DMS53 (cell line): ENCODE data around the gene RFXANK.
"Not testable (repeated sequence)": the region's sequence is repeated elsewhere in the genome, so short reads cannot be mapped to it uniquely, and the experiment has no call there.

ENCODE experiments used
- DNase-seq: peaks from one replicate; lab custom pipeline; 2025; lab: John Stamatoyannopoulos, UW

Gene RFXANK

GRCh38 chr19:19170053-19170872 is 21.8 kb upstream of the RFXANK start, which contains the start of gene MEF2B:
TSS of gene MEF2B (minus strand) at chr19:19170263. CDS start at chr19:19150735, 19,528 bp downstream.
- peak; percentile 89 for DNase-seq

DNA sequence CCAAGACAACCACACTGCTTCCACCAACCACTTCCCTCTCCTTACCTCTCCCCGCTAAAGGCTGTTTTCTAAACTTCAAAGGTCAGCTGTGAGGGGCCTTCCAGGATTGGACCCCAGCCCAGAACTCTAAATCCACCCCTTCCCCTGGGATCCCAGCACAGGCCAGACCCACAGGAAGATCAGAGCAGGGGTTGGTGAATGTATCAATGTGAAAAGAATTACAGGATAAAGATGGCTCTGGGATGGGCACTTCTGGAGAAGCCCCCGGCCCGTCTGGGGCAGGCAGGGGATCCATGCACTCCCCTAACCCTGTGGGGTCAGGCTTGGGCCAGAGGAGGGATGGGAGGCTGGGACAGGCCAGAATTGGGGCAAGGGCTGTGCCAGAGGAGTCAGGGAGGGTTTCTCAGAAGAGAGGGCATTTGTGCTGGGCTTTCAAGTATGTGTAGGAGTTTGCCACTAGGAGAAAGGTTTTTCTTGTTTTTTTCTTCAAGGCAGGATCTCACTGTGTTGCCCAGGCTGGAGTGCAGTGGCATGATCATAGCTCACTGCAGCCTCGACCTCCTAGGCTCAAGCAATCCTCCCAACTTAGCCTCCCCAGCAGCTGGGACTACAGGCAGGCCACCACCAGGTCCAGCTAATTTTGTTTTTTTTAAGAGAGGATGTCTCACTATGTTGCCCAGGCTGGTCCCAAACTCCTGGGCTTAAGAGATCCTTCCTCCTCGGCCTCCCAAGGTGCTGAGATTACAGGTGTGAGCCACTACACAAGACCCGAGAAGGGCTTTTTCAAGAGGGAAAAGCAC is 21.0 kb upstream of the RFXANK start:
- DNase-seq, result no peak

DNA sequence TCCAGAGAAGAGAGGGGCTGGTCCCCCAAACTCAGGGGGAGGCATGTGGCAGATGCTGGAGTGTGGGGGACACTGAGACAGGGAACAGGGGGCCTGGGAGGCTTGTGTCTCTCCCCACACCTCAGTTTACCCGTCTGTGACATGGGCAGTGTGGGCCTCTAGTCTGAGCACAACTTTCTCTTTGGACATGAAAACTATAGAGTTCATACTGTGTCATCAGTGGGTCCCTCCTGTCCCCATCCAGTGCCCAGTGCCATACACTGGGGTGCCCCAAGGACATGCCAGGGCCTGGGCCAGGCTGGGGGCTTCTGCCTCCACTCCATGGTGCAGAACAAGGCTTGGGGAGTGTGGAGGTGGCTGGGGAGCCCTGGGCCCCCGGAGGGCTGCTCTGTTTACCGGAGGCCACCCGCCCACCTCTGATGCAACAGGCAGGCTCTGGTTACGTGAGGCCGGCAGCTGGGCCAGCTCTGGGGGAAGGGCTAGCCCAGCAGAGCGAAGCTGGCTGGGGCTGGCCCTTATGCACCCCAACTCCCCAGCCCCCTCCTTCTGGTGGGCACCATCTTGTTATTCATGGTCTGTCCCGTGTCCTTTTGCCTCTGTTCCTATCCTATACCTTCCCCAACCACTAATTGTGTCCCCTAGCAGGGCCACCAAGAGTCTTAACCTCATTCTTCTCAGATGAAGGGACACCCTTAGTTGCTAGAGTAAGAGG is 20.1 kb upstream of the RFXANK start:
- no peak for DNase-seq

DNA sequence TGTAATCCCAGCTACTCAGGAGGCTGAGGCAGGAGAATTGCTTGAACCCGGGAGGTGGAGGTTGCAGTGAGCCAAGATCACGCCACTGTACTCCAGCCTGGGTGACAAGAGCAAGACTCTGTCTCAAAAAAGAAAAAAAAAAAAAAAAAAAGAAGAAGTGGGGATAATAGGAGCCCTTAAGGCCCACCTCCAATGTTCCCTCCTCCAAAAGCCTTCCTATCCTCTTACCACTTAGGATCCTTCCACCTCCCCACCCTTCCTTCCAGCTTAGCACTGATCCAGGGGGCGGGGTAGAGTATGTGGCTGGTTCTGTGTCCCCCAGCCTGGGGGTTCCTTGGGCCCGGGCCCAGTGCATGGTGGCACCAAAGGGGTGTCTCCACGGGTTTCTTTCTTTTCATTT is 18.8 kb upstream of the RFXANK start:
- DNase-seq, result not testable (repeated sequence)

DNA sequence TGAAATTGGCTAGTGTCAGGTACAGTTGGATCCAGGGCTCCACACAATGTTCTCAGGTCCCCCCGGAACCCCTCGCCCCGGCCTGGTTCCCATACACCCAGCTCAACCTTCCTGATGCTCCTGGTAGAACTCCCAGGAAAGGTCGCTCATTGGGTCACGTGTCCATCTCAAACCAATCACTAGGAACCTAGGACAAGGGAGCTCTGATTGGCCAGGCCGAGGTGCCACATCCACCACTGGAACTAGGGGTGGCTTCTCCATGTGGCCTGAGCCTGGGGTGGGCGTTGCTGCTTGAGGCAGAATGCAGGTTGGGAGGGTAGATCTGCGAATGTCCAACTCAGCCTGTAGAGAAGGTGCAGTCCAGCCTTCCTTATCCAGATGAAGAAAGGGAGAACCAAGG is 15.1 kb upstream of the RFXANK start:
- DNase-seq, result no peak

DNA sequence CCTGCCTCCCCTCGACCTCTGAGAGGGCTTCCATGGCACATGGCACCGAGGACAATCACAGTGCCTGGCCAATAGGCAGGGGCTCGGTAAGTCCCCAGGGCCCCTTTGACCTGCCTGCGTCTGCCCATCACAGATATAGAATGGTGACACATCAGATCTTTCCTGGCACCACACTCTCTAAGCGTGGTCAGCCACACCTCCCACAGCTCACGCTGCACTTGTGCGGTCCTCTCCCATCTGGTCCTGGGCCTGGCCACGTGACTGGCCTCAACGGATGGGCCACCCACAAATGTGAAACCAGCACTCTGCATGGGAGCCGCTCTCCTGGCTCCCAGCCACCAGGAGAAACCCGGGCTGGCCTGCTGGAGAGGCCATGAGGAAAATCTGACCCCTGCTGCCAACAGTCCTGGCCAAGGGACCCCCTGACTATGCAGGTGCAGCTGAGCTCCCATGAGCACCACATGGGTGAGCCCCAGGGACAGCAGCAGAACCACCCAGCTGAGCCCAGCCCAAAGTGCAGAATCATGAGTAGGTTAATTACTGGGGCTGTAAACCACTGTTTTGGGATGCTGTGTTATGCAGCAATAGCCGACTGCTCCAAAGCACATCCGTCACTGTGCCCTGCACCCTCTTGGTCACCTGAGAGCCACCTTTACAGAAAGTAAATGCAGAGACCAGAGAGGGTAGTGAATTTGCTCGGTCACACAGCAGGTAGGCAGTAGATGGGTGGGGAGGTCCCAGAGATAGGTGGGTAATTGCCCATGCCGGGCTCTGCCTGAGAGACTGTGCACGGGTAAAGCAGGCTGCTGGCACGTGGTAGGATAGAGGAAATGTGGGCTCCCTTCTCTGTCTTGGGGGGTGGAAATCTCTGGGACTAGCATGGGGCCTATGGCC is 12.3 kb upstream of the RFXANK start:
- DNase-seq, result no peak

- DNase-seq, result no peak
These were observed 10.5 kb upstream of the RFXANK start for GRCh38 chr19:19181488-19181998.

GRCh38 chr19:19185853-19186740 is 6.0 kb upstream of the RFXANK start:
- DNase-seq, result peak; percentile 80

- DNase-seq, result no peak
These were observed 5.3 kb upstream of the RFXANK start for GRCh38 chr19:19186742-19187141.

DNA sequence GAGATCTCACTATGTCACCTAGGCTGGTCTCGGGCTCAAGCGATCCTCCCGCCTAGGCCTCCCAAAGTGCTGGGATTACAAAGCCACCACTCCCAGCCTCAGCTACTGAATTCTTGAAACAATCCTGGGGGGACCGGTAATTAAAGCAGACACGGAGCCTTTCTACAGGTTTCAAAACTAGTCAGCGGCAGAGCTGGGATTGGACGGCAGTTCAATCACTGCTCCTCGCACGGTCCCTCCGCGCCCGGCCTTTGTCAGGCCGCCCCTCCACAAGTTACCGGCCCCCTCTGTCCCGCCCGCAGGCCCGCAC is 335 bp upstream of the RFXANK start:
- no peak for DNase-seq

DNA sequence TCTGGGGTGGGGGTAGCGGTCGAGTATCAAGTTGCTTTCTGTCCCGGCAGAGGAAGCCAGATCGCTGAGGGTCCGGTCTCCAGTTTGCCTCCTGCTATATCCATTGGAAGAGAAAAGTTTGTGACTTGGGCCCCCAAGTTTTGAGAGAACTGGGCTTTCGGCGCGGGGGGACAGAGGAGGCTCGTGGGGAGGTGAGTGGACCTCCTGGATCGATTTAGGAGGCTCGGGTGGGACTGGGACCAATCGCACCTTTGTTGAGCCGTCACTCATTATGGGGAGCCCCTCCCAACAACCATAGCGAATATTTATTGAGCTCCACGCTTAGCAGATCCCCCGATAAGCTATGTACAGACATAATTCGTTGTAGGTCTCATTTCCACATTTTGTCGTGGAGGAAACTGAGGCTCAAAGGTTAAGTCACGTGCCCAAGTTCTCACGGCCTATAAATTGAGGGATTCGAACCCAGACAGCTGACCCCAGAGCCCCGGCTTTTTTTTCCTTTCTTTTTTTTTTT is 909 bp downstream of the RFXANK start:
- DNase-seq, result no peak

DNA sequence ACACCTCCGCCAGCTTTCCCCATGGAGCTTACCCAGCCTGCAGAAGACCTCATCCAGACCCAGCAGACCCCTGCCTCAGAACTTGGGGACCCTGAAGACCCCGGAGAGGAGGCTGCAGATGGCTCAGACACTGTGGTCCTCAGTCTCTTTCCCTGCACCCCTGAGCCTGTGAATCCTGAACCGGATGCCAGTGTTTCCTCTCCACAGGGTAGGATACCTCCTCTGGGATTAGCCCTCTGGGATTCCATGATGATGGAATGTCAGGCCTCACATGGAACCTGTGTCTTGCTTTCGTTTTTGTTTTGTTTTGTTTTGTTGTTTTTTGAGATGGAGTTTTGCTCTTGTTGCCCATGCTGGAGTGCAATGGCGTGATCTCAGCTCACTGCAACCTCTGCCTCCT is 1.9 kb downstream of the RFXANK start:
- no peak for DNase-seq

DNA sequence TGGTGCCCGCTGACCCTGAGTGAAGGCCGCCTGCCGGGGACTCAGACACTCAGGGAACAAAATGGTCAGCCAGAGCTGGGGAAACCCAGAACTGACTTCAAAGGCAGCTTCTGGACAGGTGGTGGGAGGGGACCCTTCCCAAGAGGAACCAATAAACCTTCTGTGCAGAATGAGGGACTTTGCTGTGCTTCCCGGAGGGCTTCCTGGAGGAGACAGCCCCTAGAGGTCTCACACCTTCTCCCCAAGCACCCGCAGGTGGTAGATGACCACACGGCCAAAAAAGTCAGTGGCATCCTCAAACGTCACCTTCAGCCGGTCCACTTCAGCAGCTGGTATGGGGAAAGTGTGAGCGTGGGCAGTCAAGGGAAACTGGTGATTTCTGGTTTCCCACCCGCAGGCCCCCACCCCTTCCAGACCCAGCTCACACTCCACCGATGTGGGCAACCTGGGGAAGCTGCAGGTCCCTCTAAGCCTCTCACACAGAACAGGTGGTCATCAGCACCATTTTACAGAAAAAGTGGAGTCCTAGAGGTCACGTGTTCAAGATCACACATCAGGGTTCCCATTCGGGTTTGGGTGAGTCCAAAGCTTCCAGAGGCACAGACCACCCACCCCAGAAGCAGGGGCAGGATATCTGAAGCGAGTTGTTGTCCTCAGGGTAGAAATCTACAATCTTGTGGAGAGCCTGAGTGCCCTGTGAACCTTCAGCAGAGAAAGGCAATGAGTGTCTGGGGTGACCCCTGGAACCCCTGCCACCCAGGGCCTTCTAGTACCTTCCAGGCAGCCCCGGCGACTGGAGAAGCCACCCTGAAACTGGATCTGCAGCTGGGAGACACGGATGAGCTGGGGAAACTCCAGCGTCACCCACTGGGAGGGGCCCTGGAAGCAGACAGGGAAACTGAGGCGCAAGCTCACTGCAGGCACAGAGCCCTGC is 9.9 kb downstream of the RFXANK start:
- DNase-seq, result no peak

- peak; percentile 48 for DNase-seq
These were observed 10.6 kb downstream of the RFXANK start for GRCh38 chr19:19202707-19203011.

DNA sequence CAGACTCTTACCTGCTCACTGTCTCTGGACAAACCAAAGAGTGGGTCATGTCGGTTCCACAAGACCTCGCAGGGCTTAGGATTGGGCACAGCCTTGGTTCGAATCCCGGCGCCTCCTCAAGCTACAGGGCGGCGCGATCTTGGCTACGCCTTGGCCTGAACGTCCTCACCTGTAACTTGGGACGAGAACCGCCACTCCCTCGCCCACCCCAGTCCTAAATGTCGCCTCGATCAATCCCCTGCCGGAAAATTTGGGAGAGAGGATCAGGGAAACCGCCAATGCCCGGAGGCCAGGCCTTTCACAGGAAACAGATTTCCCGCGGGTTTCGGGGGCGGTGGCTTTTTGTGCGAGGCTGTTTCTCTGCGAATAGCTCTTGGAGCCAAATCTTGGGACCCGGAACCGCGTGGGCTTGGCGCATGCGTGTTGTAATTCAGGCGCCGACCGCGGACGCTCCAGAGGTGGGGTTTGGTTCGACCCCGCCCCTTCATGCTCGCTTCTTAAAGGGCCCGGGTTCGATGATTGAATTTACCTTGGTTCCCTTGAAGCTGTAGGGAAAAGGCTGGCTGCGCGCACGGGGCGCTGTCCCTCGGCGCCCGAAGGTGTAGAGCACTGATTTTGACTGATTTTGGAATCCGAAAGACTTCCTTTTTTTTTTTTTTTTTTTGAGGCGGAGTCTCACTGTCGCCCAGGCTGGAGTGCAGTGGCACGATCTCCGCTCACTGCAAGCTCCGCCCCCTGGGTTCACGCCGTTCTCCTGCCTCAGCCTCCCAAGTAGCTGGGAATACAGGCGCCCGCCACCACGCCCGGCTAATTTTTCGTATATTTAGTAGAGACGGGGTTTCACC is 11.2 kb downstream of the RFXANK start, which contains the start of gene NR2C2AP:
TSS of gene NR2C2AP (minus strand) at position 403 of the 845 bp plus-strand sequence. CDS start at position 49, 354 bp downstream.
- peak; percentile 91 for DNase-seq

DNA sequence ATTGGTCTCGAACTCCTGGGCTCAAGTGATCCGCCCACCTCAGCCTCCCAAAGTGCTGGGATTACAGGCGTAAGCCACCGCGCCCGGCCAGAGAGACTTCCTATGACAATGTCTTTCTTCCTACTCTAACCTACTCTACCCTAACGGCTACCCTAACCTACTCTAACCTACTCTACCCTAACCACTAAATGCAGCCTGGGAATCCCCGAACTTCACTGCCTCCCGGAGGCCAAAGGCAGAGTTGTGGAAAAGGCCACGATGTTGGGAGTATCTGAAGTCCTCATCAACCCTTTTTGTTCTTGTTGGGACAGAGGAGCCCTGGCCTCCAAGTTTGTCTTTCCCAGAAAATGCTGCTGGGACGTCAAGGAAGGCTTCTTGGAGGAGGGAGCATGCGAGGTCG is 12.1 kb downstream of the RFXANK start:
- no peak for DNase-seq

DNA sequence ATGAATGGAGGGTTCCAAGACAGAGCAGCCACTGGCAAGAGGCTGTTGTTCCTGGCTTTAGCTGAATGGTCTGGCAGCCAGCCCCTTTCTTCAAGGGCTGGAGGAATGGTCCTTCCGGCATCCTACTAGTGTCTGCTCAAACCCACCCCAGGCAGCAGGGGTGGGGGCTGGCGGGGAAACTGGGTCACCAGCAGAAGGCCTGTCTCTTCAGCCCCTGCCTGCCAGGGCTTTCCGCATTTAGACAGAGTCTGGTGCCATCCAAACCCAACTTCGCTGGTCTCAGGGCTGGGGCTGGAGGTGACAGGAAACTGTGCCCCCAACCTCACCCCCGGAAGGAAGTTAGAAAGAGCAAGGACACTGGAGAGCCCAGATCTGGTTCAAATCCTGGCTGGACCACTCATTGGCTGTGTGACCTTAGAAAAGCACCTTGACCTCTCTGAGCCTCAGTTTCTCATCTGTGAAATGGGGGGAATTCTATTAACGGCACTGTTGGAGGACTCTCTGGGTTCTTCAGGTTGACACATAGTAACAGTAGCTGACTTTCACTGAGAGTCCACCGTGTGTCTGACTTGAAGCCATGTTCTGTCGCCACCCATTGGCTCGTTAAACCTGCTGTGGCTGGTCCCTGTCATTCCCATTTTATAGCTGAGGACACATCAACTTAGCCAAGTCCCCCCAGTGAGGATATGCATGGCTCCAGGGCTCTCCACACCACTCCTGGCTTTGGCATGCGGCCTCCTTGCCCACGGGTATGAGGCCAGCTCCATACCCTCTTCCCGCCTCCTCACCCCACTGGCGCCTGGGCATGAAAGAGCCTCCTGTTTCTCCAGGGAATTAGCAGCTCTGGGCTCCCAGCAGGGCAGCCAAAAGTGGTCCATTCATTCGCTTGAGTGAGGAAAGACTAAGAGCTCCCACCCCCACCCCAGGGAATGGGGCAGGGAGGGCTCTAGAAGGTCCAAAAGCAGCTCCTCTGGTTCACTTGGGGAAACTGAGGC is 13.7 kb downstream of the RFXANK start:
- no peak for DNase-seq
